A673 (cell line): ENCODE measurements around the gene SLC25A43. TPM values are rescaled to one million over a fixed set of nuclear protein-coding genes. Genes with fewer than 3 reads are reported as not detected.
"Not testable (repeated sequence)": the region's sequence is repeated elsewhere in the genome, so short reads cannot be mapped to it uniquely, and the experiment has no call there.

ENCODE experiments used
- Bru-seq: library from RNA; stranded (reverse); fragments of 400-500 nt; gene quantifications from one replicate; lab custom pipeline; 2021; lab: Mats Ljungman, UMichigan
- BruChase-seq, 2 experiments: library from RNA; stranded (reverse); fragments of 400-500 nt; gene quantifications; one replicate each; lab custom pipeline; 2021; lab: Mats Ljungman, UMichigan
- BruUV-seq: library from RNA; stranded (reverse); fragments of 400-500 nt; replicated peaks from 2 replicates; lab custom pipeline; 2021; lab: Mats Ljungman, UMichigan
- CTCF ChIA-PET: fragments of 300-600 bp; sonication (Branson Sonifier 250); formaldehyde crosslinking; loops from one replicate; lab custom pipeline; 2022; ENCODE audit warnings: antibody characterized with exemption; lab: Charles Lee
- POLR2A ChIA-PET: fragments of 300-600 bp; sonication (Branson Sonifier 250); formaldehyde crosslinking; loops from one replicate; lab custom pipeline; 2022; ENCODE audit warnings: antibody characterized with exemption; ENCODE audit not compliant: low non-redundant PET; lab: Charles Lee
- DNase-seq: peaks from one replicate; pipeline ENCODE4 v3.0.0-alpha.2; 2015; ENCODE audit warnings: low spot score
- H3K27ac ChIP-seq: fragments of 200-600 bp; sonication (generic); 2 replicates; pipeline ENCODE4 v1.5.1; 2016; ENCODE audit warnings: mixed run types, low read depth, mild to moderate bottlenecking, mixed read lengths, antibody characterized with exemption, low read length; ENCODE audit not compliant: poor library complexity, severe bottlenecking
- H3K27me3 ChIP-seq: fragments of 200-600 bp; sonication (generic); replicated peaks from 2 replicates; pipeline ENCODE4 v1.6.1; 2017; ENCODE audit warnings: mixed run types, low read depth, mild to moderate bottlenecking, mixed read lengths, antibody characterized with exemption, low read length; ENCODE audit not compliant: insufficient read depth, poor library complexity
- H3K36me3 ChIP-seq: fragments of 200-600 bp; sonication (generic); 2 replicates; pipeline ENCODE4 v1.6.1; 2016; ENCODE audit warnings: mixed run types, mild to moderate bottlenecking, mixed read lengths, antibody characterized with exemption, low read length; ENCODE audit not compliant: insufficient read depth, poor library complexity, severe bottlenecking
- H3K4me1 ChIP-seq: fragments of 200-600 bp; sonication (generic); 2 replicates; pipeline ENCODE4 v1.6.1; 2017; ENCODE audit warnings: mixed run types, mild to moderate bottlenecking, mixed read lengths, antibody characterized with exemption, low read length; ENCODE audit not compliant: insufficient read depth, poor library complexity, severe bottlenecking
- H3K4me3 ChIP-seq: fragments of 200-600 bp; sonication (generic); 2 replicates; pipeline ENCODE4 v1.5.1; 2016; ENCODE audit warnings: low read depth, mixed run types, mild to moderate bottlenecking, mixed read lengths, low read length; ENCODE audit not compliant: poor library complexity, severe bottlenecking
- H3K9me3 ChIP-seq: fragments of 200-600 bp; sonication (generic); 2 replicates; pipeline ENCODE4 v1.6.1; 2016; ENCODE audit warnings: mixed run types, low read depth, mild to moderate bottlenecking, mixed read lengths, antibody characterized with exemption, low read length; ENCODE audit not compliant: poor library complexity, severe bottlenecking
- CTCF ChIP-seq: fragments of 300-800, 200-600 bp; sonication (generic); conservative IDR thresholded peaks from 2 replicates; pipeline ENCODE4 v1.5.1; 2017; ENCODE audit warnings: low read depth, mild to moderate bottlenecking, antibody characterized with exemption, low read length, moderate library complexity, mixed read lengths
- EZH2 ChIP-seq: fragments of 200-600 bp; sonication (generic); IDR thresholded peaks from 2 replicates; pipeline ENCODE4 v1.6.1; 2017; ENCODE audit warnings: borderline replicate concordance, low read depth, mild to moderate bottlenecking, mixed read lengths, antibody characterized with exemption, low read length; ENCODE audit not compliant: poor library complexity, severe bottlenecking
- intact Hi-C: fragments of 100-400 bp; cut with micrococcal nuclease; formaldehyde crosslinking; loops from one replicate; pipeline ENCODE4 v1.10.0; 2022; ENCODE audit not compliant: unreplicated experiment
- long read RNA-seq: library from polyadenylated mRNA; stranded (forward); transcript quantifications from one replicate; pipeline ENCODE4 v2.0.0, GENCODE V29; 2022
- total RNA-seq: library from RNA; stranded (reverse); gene quantifications from 2 replicates; pipeline ENCODE4 v1.2.3, GENCODE V29; 2021

Gene SLC25A43
- total RNA-seq = 0.34 and 0.50 TPM in 2 replicates
- percentile 24 among the genes with signal in this experiment for Bru-seq, nascent RNA
- BruChase-seq, experiment 1, labeled RNA remaining after a 2-hour chase = percentile 21 among the genes with signal in this experiment
- BruChase-seq, experiment 2, labeled RNA remaining after a 6-hour chase = percentile 22 among the genes with signal in this experiment
- long read RNA-seq, partial matches to known transcripts = 0 of 1 reads
- long read RNA-seq, other reads (novel, unspliced or antisense) = 1 of 1 reads

- Histone ChIP-seq H3K9me3 (no peaks in the 10 kb centered on the region), H3K27ac (no peak within 1 kb of the TSS), H3K36me3 (no peaks in the 10 kb centered on the region), H3K4me3 (peak within 1 kb of the TSS; percentile 37), H3K4me1 (no peaks in the 10 kb centered on the region), H3K27me3 (peaks cover 3% of the 10 kb centered on the region)
- intact Hi-C loops = no loop called here
- DNase-seq = no peak
- CTCF ChIA-PET = interaction anchor here (0.6 kb wide), 1 partner anchor 360 kb away, joined by 6 read pairs; no protein-coding TSS in a partner anchor
- POLR2A ChIA-PET = no interaction called here
- no peak for TF ChIP-seq EZH2
- no peak for TF ChIP-seq CTCF
- no TSS peak for BruUV-seq
These were observed at the start of gene SLC25A43 for GRCh38 chrX:119398974-119399771. Gene SLC25A43, plus strand, starts transcription at chrX:119399336. Its CDS starts 68 bp downstream, at chrX:119399404.

- H3K27ac ChIP-seq = no peak overlapping the region
- H3K27me3 ChIP-seq = no peaks in the 10 kb centered on the region
- CTCF ChIA-PET = no interaction called here
- intact Hi-C loops = no loop called here
- DNase-seq = no peak
- no peak overlapping the region for H3K4me3 ChIP-seq
- H3K9me3 ChIP-seq = no peaks in the 10 kb centered on the region
- no peaks in the 10 kb centered on the region for H3K36me3 ChIP-seq
- POLR2A ChIA-PET = no interaction called here
- no peaks in the 10 kb centered on the region for H3K4me1 ChIP-seq
- TF ChIP-seq CTCF = no peak
- TF ChIP-seq EZH2 = no peak
- BruUV-seq = no TSS peak
These were observed 39.3 kb upstream of the SLC25A43 start for GRCh38 chrX:119359618-119360382.

GRCh38 chrX:119361451-119361850 is 37.7 kb upstream of the SLC25A43 start:
- H3K27ac ChIP-seq, POLR2A ChIA-PET, BruUV-seq, CTCF ChIA-PET, intact Hi-C loops, H3K36me3 ChIP-seq, H3K4me1 ChIP-seq, H3K9me3 ChIP-seq, DNase-seq, H3K4me3 ChIP-seq, H3K27me3 ChIP-seq: not testable (repeated sequence)

DNA sequence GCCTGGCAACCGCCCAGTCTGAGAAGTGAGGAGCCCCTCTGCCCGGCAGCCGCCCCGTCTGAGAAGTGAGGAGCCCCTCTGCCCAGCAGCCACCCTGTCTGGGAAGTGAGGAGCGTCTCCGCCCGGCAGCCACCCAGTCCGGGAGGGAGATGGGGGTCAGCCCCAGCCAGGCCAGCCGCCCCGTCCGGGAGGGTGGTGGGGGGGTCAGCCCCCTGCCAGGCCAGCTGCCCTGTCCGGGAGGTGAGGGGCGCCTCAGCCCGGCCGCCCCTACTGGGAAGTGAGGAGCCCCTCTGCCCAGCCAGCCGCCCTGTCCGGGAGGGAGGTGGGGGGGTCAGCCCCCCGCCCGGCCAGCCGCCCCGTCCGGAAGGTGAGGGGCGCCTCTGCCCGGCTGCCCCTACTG is 37.1 kb upstream of the SLC25A43 start:
- POLR2A ChIA-PET, H3K27ac ChIP-seq, H3K4me3 ChIP-seq, DNase-seq, BruUV-seq, CTCF ChIA-PET, H3K27me3 ChIP-seq, H3K4me1 ChIP-seq, H3K36me3 ChIP-seq, intact Hi-C loops, H3K9me3 ChIP-seq: not testable (repeated sequence)
